GM11168 (cell line): Measurements from ENCODE around the gene RASD1.

Experiments
- in situ Hi-C: fragments of 300-500 bp; cut with MboI; formaldehyde crosslinking; loops from one replicate; pipeline ENCODE4 v1.12.0; 2022; ENCODE audit warnings: low sequenced_read_pairs; ENCODE audit not compliant: unreplicated experiment

The RASD1 gene

DNA sequence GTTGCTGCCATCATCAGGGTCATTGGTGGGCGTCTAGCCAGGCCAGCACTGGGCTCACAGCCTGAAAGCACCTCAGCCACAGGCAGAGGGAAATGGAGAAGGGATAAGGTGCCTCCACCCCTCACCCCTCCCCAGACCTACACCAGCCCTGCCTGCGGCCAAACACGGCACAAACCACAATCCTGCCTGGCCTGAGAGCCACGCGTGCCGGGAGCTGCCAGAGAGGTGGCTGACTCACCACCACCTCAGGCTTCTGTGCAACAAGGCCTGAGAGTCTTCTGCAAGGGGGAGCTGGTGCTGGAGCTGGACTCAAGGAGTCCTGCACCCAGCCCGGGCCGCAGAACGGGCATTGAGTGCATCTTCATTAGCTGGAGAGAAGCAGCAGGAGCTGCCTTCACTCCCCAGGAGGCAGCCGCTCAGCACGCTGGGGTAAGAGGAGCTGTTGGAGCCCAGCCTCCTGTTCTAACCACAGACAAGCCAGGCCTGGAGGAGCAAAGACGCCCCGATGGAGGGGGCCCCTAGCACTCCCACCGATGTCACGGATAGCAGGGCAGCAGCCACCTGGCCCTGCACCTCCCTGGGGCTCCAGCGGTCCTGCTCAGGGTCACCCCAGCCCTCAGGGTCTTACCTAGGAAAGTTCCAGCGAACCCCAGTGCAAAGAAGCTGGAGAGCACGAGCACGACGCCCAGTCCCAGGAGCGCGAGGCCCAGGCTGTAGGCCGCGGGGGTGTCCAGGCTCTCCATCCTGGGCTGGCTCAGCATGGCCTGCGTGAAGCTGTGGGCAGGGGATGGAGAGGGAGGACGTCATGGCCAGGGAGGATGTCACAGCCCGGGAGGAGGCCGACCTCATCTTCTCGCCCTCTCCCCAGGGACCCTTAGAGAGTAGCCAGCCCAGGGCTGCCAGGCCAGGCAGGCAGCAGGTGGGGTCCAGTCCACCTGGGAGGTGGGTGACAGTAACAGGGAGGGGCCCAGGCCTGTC lies 16.0 kb upstream of the RASD1 start:
- in situ Hi-C loops, result no loop called here

- in situ Hi-C loops, result no loop called here
These were observed 15.1 kb upstream of the RASD1 start for GRCh38 chr17:17511293-17511741.

DNA sequence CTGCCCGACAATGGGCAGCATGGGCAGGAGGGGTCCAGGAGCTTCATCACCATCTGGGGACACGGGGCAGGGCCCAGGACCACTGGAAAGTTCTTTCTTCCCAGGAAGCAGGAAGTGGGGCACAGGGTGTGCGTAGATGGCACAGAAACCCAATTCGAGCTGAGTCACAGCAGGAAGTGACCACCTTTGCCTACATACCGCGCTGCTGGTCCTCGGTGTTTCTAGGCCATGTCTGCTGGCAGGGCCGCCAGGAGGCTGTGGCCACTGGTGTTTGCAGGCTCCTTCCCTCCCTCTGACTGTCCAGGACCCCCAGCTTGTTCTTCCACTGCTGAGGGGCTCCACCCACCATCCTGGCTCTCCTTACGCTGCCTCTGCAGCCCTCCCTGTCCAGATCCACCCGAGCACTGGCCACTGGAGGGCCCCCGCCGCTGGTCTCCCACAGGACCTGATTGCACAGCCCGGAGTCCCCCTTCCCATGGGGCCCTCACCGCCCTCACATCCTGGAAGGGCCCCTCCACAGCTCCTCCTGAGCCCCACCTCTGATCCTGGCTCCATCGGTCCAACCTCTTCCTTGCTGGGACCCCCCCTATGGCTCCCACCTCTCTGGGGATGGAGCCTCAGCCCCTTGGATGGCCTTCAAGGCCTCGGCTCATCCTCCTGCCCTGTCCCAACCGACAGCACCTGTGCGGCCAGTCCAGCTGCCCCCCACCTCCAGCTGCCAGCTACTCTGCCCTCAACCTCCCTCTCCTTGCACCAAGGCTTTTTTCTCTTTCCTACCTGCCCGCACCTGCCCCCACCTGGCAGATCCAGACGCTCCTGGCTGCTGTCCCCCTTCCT lies 14.5 kb upstream of the RASD1 start:
- in situ Hi-C loops, result no loop called here

- in situ Hi-C loops, result no loop called here
These were observed 13.6 kb upstream of the RASD1 start for GRCh38 chr17:17509601-17510425.

GRCh38 chr17:17508646-17509591 lies 12.7 kb upstream of the RASD1 start:
- in situ Hi-C loops, result no loop called here

GRCh38 chr17:17508019-17508535 lies 11.9 kb upstream of the RASD1 start:
- in situ Hi-C loops, result no loop called here

DNA sequence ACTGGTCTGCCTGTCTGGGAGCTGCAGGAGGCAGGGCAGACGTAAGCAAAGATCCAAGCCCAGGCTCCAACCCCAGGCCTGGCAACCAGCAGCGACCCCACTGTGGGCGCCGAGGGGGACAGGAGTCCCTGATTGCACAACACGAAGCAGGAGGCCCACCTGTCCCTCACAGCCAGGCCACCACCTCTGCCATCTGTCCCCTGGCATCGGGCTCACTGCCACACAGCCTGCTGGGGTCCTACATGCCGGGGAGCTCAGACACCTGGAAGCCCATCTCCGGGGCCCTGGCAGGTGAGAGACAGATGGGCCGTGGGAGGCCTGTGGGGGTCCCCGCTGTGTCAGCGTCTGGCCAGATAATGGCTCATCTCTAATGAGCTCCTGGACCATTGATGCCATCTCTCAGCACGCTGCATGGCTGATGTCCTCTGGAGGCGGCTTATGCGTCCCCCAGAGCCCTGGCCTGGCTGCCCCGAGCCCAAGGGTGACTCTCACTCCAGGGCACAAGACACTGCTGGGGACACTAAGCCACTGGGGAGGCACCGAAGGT lies 11.3 kb upstream of the RASD1 start:
- in situ Hi-C loops, result no loop called here

- in situ Hi-C loops, result no loop called here
These were observed 10.8 kb upstream of the RASD1 start for GRCh38 chr17:17506893-17507464.

- in situ Hi-C loops, result no loop called here
These were observed 10.1 kb upstream of the RASD1 start for GRCh38 chr17:17506181-17506741.

DNA sequence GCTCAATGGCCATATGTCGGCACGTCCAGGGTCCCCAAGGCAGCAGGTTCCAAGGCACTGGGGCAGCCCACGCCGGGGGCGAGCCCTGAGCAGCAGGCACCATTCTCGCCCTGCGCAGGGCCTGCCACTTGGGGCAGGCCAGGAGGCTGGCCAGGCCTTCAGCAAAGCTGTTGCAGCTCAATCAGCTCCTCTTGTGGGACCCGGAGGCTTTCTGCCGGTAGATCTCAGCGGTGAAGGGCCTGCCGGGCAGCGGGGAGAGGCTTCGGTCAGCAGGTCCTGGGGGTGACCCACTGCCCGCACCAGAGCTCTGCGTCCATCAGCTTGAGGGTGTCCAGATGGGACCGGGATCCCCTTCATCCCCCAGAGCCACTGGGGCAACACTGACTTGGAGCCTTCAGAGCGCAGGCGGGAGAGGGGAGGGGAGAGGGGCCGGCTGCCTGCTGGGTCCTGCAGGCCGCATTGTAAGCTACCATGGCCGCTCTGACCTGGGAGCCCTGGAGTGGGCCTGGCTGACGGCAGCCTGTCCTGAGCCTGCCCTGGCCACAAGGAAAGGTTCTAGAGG lies 9.5 kb upstream of the RASD1 start:
- in situ Hi-C loops, result no loop called here

GRCh38 chr17:17505151-17505550 lies 9.0 kb upstream of the RASD1 start:
- in situ Hi-C loops, result no loop called here

- in situ Hi-C loops, result no loop called here
These were observed 8.3 kb upstream of the RASD1 start for GRCh38 chr17:17504341-17505140.

DNA sequence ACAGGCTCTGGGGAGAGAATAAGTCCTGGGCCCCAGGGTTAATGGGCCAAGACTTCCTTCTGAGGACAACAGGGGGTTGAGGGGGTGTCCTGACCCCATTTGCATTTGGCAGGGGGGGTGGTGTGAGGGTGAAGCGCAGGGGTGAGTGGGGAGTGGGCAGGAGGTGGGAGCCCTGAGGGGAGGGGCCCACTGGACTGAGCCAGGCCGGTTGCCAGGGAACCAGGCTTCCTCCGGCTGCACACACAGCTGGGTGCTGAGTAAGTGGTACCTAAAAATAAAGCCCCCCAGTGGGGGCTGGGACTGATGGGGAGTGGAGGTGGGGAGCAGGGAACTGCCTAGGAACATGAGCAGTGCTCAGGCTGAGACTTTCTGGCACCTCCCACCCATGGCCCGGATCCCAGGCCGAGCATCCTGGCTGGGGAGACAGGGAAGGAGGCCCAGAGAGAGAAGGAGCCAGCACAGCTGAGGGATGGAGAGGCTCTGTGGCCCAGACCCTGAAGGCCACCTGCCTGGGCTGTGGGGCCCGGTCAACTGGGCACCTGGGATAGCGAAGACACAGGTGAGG lies 7.5 kb upstream of the RASD1 start:
- in situ Hi-C loops, result no loop called here

- in situ Hi-C loops, result no loop called here
These were observed 6.8 kb upstream of the RASD1 start for GRCh38 chr17:17502741-17503565.

DNA sequence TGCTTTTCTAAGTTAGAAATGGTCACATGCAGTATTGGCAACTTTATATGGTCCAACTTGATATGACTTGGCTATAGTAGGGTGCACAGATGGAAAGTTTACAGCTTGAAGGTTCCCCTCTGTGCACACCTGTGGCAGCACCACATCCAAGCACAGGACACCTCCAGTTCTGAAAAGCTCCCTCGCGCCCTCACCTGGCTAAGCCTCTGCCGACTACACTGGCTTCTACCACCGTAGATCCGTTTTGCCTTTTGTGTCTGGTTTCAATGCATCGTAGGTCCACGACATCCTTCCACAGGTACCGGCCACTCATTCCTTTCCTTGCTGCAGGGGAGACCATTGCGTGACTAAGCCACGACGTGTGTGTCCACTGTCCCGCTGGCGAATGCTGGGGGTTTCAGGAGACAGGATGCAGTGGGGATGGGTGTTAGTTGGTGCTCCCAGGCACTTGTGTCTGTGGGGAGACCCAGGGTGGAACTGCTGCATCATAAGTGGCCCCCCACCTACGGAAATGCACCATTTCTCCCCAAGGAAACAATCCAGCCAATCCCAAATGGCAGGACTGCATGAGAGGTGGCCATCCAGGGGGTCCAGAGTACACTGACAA lies 4.9 kb upstream of the RASD1 start:
- in situ Hi-C loops, result no loop called here
